Epithelial cell of esophagus (primary cell): ENCODE data around the gene TMEM151B.
A peak's percentile ranks its signal among the peaks of the same experiment; 100 is the strongest.
"Not testable (repeated sequence)": the region's sequence is repeated elsewhere in the genome, so short reads cannot be mapped to it uniquely, and the experiment has no call there.

ENCODE experiments used
- DNase-seq: peaks from one replicate; pipeline ENCODE4 v3.0.0; 2010; ENCODE audit warnings: low read depth
- H3K4me3 ChIP-seq: 2 replicates; pipeline ENCODE4 v1.5.1; 2011; ENCODE audit warnings: mild to moderate bottlenecking, low read length, control low read depth
- CTCF ChIP-seq: IDR thresholded peaks from 2 replicates; pipeline ENCODE4 v1.5.1; 2011; ENCODE audit warnings: low read depth, mild to moderate bottlenecking, low read length, control low read depth, inconsistent platforms; ENCODE audit not compliant: insufficient read depth; ENCODE audit errors: missing control alignments

The TMEM151B gene

GRCh38 chr6:44341095-44341890 is 71.0 kb downstream of the TMEM151B start:
- TF ChIP-seq CTCF, result no peak
- no peak for DNase-seq
- H3K4me3 ChIP-seq, result no peak overlapping the region

GRCh38 chr6:44342052-44342451 is 71.8 kb downstream of the TMEM151B start:
- TF ChIP-seq CTCF, result no peak
- H3K4me3 ChIP-seq, result no peak overlapping the region
- no peak for DNase-seq

GRCh38 chr6:44342489-44342888 is 72.2 kb downstream of the TMEM151B start, which contains the start of gene SPATS1:
SPATS1 (plus strand) TSS chr6:44342650; CDS start chr6:44343096, 446 bp downstream.
- DNase-seq, result peak; percentile 15

GRCh38 chr6:44346818-44347217 is 76.6 kb downstream of the TMEM151B start:
- not testable (repeated sequence) for H3K4me3 ChIP-seq, DNase-seq

More at GRCh38 chr6:44342489-44342888, 72.2 kb downstream of the TMEM151B start, which contains the start of gene SPATS1:
- no peak within 1 kb of the TSS for H3K4me3 ChIP-seq
- no peak for TF ChIP-seq CTCF

GRCh38 chr6:44349904-44350649 is 79.8 kb downstream of the TMEM151B start:
- TF ChIP-seq CTCF, result no peak
- H3K4me3 ChIP-seq, result no peak overlapping the region
- no peak for DNase-seq

GRCh38 chr6:44350650-44350994 is 80.4 kb downstream of the TMEM151B start:
- DNase-seq, H3K4me3 ChIP-seq: not testable (repeated sequence)

- no peak overlapping the region for H3K4me3 ChIP-seq
- no peak for DNase-seq
- TF ChIP-seq CTCF, result no peak
Observed at GRCh38 chr6:44352259-44352658, 82.0 kb downstream of the TMEM151B start.

- H3K4me3 ChIP-seq, result no peak overlapping the region
- DNase-seq, result peak; percentile 45
- no peak for TF ChIP-seq CTCF
Observed at GRCh38 chr6:44353336-44353735, 83.1 kb downstream of the TMEM151B start.
